Loucy (cell line): ENCODE data around the gene ERCC6L.

Experiments
- H2AFZ ChIP-seq: fragments of 200-600 bp; sonication (generic); 2 replicates; pipeline ENCODE4 v1.6.0; 2016; ENCODE audit warnings: antibody characterized with exemption, mild to moderate bottlenecking, low read length, moderate library complexity
- H3F3A ChIP-seq: fragments of 200-600 bp; 2 replicates; pipeline ENCODE4 v1.6.0; 2016; ENCODE audit warnings: antibody characterized with exemption, low read depth, mild to moderate bottlenecking
- H3K27me3 ChIP-seq: fragments of 200-600 bp; sonication (generic); 2 replicates; pipeline ENCODE4 v1.6.1; 2014; ENCODE audit warnings: low read length, mild to moderate bottlenecking; ENCODE audit not compliant: insufficient read depth, poor library complexity, severe bottlenecking
- H3K36me3 ChIP-seq: fragments of 200-600 bp; sonication (generic); 2 replicates; pipeline ENCODE4 v1.6.1; 2016; ENCODE audit warnings: low read length; ENCODE audit not compliant: insufficient read depth
- H3K4me1 ChIP-seq: fragments of 200-600 bp; sonication (generic); 2 replicates; pipeline ENCODE4 v1.5.1; 2014; ENCODE audit warnings: low read length, mild to moderate bottlenecking; ENCODE audit not compliant: insufficient read depth, poor library complexity, severe bottlenecking
- H3K4me2 ChIP-seq: fragments of 200-600 bp; sonication (generic); 2 replicates; pipeline ENCODE4 v1.6.0; 2014; ENCODE audit warnings: antibody characterized with exemption, low read length, low read depth, mild to moderate bottlenecking; ENCODE audit not compliant: poor library complexity, severe bottlenecking
- H3K4me3 ChIP-seq: fragments of 200-600 bp; sonication (generic); 2 replicates; pipeline ENCODE4 v1.5.1; 2014; ENCODE audit warnings: low read length, mild to moderate bottlenecking, mixed read lengths; ENCODE audit not compliant: poor library complexity, severe bottlenecking
- H3K79me2 ChIP-seq: fragments of 200-600 bp; sonication (generic); 2 replicates; pipeline ENCODE4 v1.6.1; 2014; ENCODE audit warnings: low read length; ENCODE audit not compliant: insufficient read depth
- H3K9ac ChIP-seq: fragments of 200-600 bp; sonication (generic); 2 replicates; pipeline ENCODE4 v1.6.0; 2014; ENCODE audit warnings: mild to moderate bottlenecking, low read depth, low read length, moderate library complexity; ENCODE audit not compliant: poor library complexity, severe bottlenecking
- H3K9me2 ChIP-seq: fragments of 200-600 bp; sonication (generic); replicated peaks from 2 replicates; pipeline ENCODE4 v1.6.1; 2016; ENCODE audit warnings: low read depth, low read length, mixed read lengths
- H3K9me3 ChIP-seq: fragments of 200-600 bp; sonication (generic); 2 replicates; pipeline ENCODE4 v1.6.1; 2014; ENCODE audit warnings: mild to moderate bottlenecking, antibody characterized with exemption, low read length, low read depth; ENCODE audit not compliant: insufficient read depth
- H4K20me1 ChIP-seq: fragments of 200-600 bp; sonication (generic); 2 replicates; pipeline ENCODE4 v1.6.0; 2014; ENCODE audit warnings: antibody characterized with exemption, low read length, mild to moderate bottlenecking; ENCODE audit not compliant: insufficient read depth, poor library complexity, severe bottlenecking
- EZH2phosphoT487 ChIP-seq: fragments of 200-600 bp; IDR thresholded peaks from 2 replicates; pipeline ENCODE4 v1.6.1; 2018; ENCODE audit warnings: antibody characterized with exemption, mild to moderate bottlenecking, moderate library complexity, borderline replicate concordance
- TF ChIP-seq, protein P1 (sequence below): fragments of 200-600 bp; sonication (generic); conservative IDR thresholded peaks from 2 replicates; pipeline ENCODE4 v1.5.1; 2014; ENCODE audit warnings: mild to moderate bottlenecking, antibody characterized with exemption, low read length

Gene ERCC6L

DNA sequence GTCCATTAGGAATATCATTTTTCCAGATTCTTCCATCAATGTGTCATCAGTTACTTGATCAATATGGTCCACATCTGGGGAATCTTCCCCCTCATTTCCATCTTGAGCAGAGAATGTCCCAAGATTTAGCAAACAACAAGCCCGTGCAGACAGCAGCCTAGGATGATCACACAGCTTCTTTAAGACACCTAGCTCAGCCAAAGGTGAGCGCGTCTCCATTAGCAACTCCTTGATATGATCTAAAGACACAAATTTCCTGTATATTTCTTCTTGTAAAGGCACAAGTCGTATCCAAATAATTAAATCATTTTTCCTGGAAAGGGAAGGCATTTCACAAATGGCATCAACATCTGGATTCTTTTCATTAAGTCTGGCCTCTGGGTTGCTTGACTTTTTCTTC is 31.5 kb downstream of the ERCC6L start:
- no peak for TF ChIP-seq EZH2phosphoT487
- TF ChIP-seq, protein P1, sequence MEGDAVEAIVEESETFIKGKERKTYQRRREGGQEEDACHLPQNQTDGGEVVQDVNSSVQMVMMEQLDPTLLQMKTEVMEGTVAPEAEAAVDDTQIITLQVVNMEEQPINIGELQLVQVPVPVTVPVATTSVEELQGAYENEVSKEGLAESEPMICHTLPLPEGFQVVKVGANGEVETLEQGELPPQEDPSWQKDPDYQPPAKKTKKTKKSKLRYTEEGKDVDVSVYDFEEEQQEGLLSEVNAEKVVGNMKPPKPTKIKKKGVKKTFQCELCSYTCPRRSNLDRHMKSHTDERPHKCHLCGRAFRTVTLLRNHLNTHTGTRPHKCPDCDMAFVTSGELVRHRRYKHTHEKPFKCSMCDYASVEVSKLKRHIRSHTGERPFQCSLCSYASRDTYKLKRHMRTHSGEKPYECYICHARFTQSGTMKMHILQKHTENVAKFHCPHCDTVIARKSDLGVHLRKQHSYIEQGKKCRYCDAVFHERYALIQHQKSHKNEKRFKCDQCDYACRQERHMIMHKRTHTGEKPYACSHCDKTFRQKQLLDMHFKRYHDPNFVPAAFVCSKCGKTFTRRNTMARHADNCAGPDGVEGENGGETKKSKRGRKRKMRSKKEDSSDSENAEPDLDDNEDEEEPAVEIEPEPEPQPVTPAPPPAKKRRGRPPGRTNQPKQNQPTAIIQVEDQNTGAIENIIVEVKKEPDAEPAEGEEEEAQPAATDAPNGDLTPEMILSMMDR = no peak
- no peaks in the 10 kb centered on the region for H3K9me2 ChIP-seq
- no peaks in the 10 kb centered on the region for H3K4me1 ChIP-seq
- H4K20me1 ChIP-seq = no peaks in the 10 kb centered on the region
- no peak overlapping the region for H3K9ac ChIP-seq
- no peaks in the 10 kb centered on the region for H3K9me3 ChIP-seq
- H3K27me3 ChIP-seq = no peaks in the 10 kb centered on the region
- H2AFZ ChIP-seq = no peak overlapping the region
- H3K79me2 ChIP-seq = peaks cover 4% of the 10 kb centered on the region; the same call in 1 of the 2 replicates
- H3K36me3 ChIP-seq = peaks cover 42% of the 10 kb centered on the region
- no peak overlapping the region for H3K4me2 ChIP-seq
- H3F3A ChIP-seq = no peaks in the 10 kb centered on the region
- H3K4me3 ChIP-seq = no peak overlapping the region

DNA sequence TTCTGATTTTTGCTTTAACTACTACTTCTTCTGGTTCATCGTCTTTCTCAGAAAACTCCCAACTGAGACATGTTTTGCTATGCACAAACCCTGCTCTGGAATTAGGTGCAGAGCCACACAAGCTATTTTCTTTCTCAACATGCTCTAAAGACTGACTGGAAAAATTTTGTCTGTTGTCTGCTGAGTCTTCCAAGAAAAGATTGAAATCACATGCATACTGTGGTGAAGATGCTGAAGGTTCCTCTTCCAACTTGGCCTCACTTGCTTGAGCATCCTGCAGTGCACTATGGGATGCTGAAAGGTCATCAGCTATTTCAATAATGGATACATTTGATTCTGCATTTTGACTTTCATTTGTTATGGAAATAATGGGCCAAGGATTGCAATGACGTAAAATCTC is 33.1 kb downstream of the ERCC6L start:
- no peak overlapping the region for H3K4me3 ChIP-seq
- TF ChIP-seq, protein P1 = no peak
- no peak for TF ChIP-seq EZH2phosphoT487
- no peaks in the 10 kb centered on the region for H3K27me3 ChIP-seq
- no peaks in the 10 kb centered on the region for H3K9me3 ChIP-seq
- H4K20me1 ChIP-seq = no peaks in the 10 kb centered on the region
- H3K79me2 ChIP-seq = peaks cover 4% of the 10 kb centered on the region; the same call in 1 of the 2 replicates
- no peaks in the 10 kb centered on the region for H3K4me1 ChIP-seq
- H2AFZ ChIP-seq = no peak overlapping the region
- no peak overlapping the region for H3K9ac ChIP-seq
- no peaks in the 10 kb centered on the region for H3K9me2 ChIP-seq
- H3K4me2 ChIP-seq = no peak overlapping the region
- H3K36me3 ChIP-seq = peaks cover 42% of the 10 kb centered on the region
- H3F3A ChIP-seq = no peaks in the 10 kb centered on the region

DNA sequence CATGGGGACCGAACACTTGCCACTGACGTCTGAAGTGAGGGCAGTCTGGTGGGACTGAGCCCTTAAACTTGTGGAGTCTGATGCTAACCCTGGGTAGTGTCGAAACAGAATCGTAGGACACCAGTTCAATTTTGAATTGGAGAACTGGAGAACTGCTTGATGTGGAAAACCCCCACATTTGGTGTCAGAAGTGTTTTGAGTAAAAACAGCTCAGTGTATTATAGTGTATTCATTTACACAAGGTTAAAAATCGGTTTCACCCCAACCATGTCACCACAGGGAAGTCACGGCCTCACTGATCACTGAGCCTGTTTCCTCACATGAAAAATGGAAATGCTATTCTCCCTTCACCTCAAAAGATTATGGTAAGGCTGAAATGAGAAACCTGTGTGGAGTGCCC is 35.4 kb downstream of the ERCC6L start:
- Histone ChIP-seq H2AFZ (no peak overlapping the region), H3K79me2 (no peaks in the 10 kb centered on the region), H3K4me3 (no peak overlapping the region), H3K4me2 (no peak overlapping the region), H3K9ac (no peak overlapping the region), H3K36me3 (peaks cover 49% of the 10 kb centered on the region), H4K20me1 (no peaks in the 10 kb centered on the region), H3K27me3 (no peaks in the 10 kb centered on the region), H3K9me2 (no peaks in the 10 kb centered on the region), H3F3A (no peaks in the 10 kb centered on the region), H3K4me1 (no peaks in the 10 kb centered on the region), H3K9me3 (no peaks in the 10 kb centered on the region)
- TF ChIP-seq EZH2phosphoT487 = no peak
- TF ChIP-seq, protein P1 = no peak
